H1 (cell line): ENCODE measurements around the gene PRRC2A. TPM values are rescaled to one million over a fixed set of nuclear protein-coding genes. Genes with fewer than 3 reads are reported as not detected.

ENCODE experiments used
- CTCF ChIA-PET: fragments of 300-600 bp; sonication (Branson Sonifier 250); formaldehyde crosslinking; loops from one replicate; lab custom pipeline; 2021; ENCODE audit not compliant: partially characterized antibody; lab: Charles Lee
- POLR2A ChIA-PET: fragments of 300-600 bp; sonication (Branson Sonifier 250); formaldehyde crosslinking; loops from one replicate; lab custom pipeline; 2021; ENCODE audit warnings: inconsistent platforms; ENCODE audit not compliant: partially characterized antibody; lab: Charles Lee
- DNase-seq, 2 experiments: peaks; one replicate each; pipeline versions ENCODE4 v3.0.0 to v3.0.0-alpha.2; 2010 to 2022; ENCODE audit warnings: low spot score in 2 of 2, low read depth in 1 of 2, mixed read lengths in 1 of 2
- FAIRE-seq: peaks from 2 replicates; lab custom pipeline; 2011; peaks lifted over from hg19 to GRCh38; lab: Jason Lieb, UNC
- H2AFZ ChIP-seq: 2 replicates; pipeline ENCODE4 v1.8.1; 2012; ENCODE audit warnings: low read length, inconsistent platforms
- H2AK5ac ChIP-seq: 2 replicates; pipeline ENCODE4 v1.6.1; 2013; ENCODE audit warnings: low read depth, low read length
- H2BK120ac ChIP-seq: replicated peaks from 2 replicates; pipeline ENCODE3; 2013; ENCODE audit warnings: low read depth, low read length, inconsistent platforms
- H2BK12ac ChIP-seq: 2 replicates; pipeline ENCODE4 v1.6.1; 2013; ENCODE audit warnings: low read depth, low read length
- H2BK15ac ChIP-seq: 2 replicates; pipeline ENCODE4 v1.6.1; 2013; ENCODE audit warnings: low read length
- H2BK20ac ChIP-seq: 2 replicates; pipeline ENCODE4 v1.6.1; 2013; ENCODE audit warnings: low read length
- H2BK5ac ChIP-seq: 2 replicates; pipeline ENCODE4 v1.6.1; 2013; ENCODE audit warnings: low read depth, low read length
- H3K14ac ChIP-seq: 2 replicates; pipeline ENCODE4 v1.6.1; 2013; ENCODE audit warnings: inconsistent platforms; ENCODE audit not compliant: insufficient read length
- H3K18ac ChIP-seq: 2 replicates; pipeline ENCODE4 v1.6.1; 2013; ENCODE audit warnings: low read length; ENCODE audit errors: extremely low read depth
- H3K23ac ChIP-seq: 2 replicates; pipeline ENCODE4 v1.6.1; 2013; ENCODE audit warnings: inconsistent platforms; ENCODE audit not compliant: insufficient read length
- H3K23me2 ChIP-seq: 2 replicates; pipeline ENCODE4 v1.6.1; 2013; ENCODE audit warnings: low read depth, low read length
- H3K27ac ChIP-seq: 2 replicates; pipeline ENCODE4 v1.6.1; 2011; ENCODE audit warnings: low read depth, low read length, inconsistent platforms
- H3K27me3 ChIP-seq, 4 experiments: replicated peaks in 1 of 4; 1 replicate in 1 of 4; 2 replicates in 3 of 4; pipeline versions ENCODE4 v1.6.1 to v1.8.1; 2011 to 2013; ENCODE audit warnings: low read length in 3 of 4, mild to moderate bottlenecking in 3 of 4, inconsistent platforms in 2 of 4, mixed read lengths in 2 of 4, moderate library complexity in 1 of 4; ENCODE audit not compliant: control insufficient read depth in 3 of 4, insufficient read depth in 3 of 4; ENCODE audit errors: extremely low read depth in 1 of 4
- H3K36me3 ChIP-seq, 4 experiments: 2 replicates each; pipeline versions ENCODE4 v1.6.1 to v1.8.1; 2011 to 2013; ENCODE audit warnings: mild to moderate bottlenecking in 4 of 4, low read length in 3 of 4, moderate library complexity in 2 of 4, control low read depth in 1 of 4, inconsistent platforms in 1 of 4; ENCODE audit not compliant: insufficient read depth in 4 of 4, control insufficient read depth in 2 of 4
- H3K4ac ChIP-seq: replicated peaks from 2 replicates; pipeline ENCODE3; 2013; ENCODE audit warnings: low read length, low read depth, mixed read lengths, inconsistent platforms; ENCODE audit not compliant: insufficient read length
- H3K4me1 ChIP-seq, 4 experiments: replicated peaks in 1 of 4; 1 replicate in 1 of 4; 2 replicates in 3 of 4; pipeline versions ENCODE4 v1.6.1 to v1.8.1; 2011 to 2013; ENCODE audit warnings: low read length in 3 of 4, inconsistent platforms in 2 of 4, mixed read lengths in 1 of 4; ENCODE audit not compliant: insufficient read depth in 4 of 4, control insufficient read depth in 3 of 4
- H3K4me2 ChIP-seq, 2 experiments: 2 replicates each; pipeline versions ENCODE4 v1.6.1 to v1.8.1; 2011 to 2013; ENCODE audit warnings: low read depth in 2 of 2, low read length in 2 of 2, control low read depth in 1 of 2, inconsistent platforms in 1 of 2, mild to moderate bottlenecking in 1 of 2; ENCODE audit not compliant: insufficient read depth in 1 of 2
- H3K4me3 ChIP-seq, 4 experiments: fragments of 200-600, 300-600 bp in 1 of 4; sonication (generic), shearing (Covaris generic), sonication (Bioruptor Twin) in 1 of 4; 2 replicates each; pipeline versions ENCODE4 v1.5.1 to v1.8.1; 2011 to 2016; ENCODE audit warnings: low read length in 4 of 4, low read depth in 3 of 4, control low read depth in 2 of 4, inconsistent platforms in 2 of 4, mild to moderate bottlenecking in 2 of 4, mixed read lengths in 1 of 4, moderate library complexity in 1 of 4; ENCODE audit not compliant: insufficient read depth in 2 of 4; ENCODE audit errors: extremely low read depth in 1 of 4
- H3K56ac ChIP-seq: replicated peaks from 2 replicates; pipeline ENCODE3; 2013; ENCODE audit warnings: low read depth, mild to moderate bottlenecking, mixed read lengths, low read length, inconsistent platforms; ENCODE audit not compliant: insufficient read length
- H3K79me1 ChIP-seq: 2 replicates; pipeline ENCODE4 v1.6.1; 2013; ENCODE audit warnings: low read depth, low read length, control low read depth
- H3K79me2 ChIP-seq, 2 experiments: 2 replicates each; pipeline versions ENCODE4 v1.6.1 to v1.8.1; 2012 to 2013; ENCODE audit warnings: low read length in 2 of 2, mild to moderate bottlenecking in 2 of 2, inconsistent platforms in 1 of 2; ENCODE audit not compliant: insufficient read depth in 2 of 2, control insufficient read depth in 1 of 2
- H3K9ac ChIP-seq, 4 experiments: replicated peaks in 1 of 4; 1 replicate in 1 of 4; 2 replicates in 3 of 4; pipeline versions ENCODE4 v1.6.1 to v1.8.1; 2011 to 2013; ENCODE audit warnings: low read depth in 3 of 4, low read length in 3 of 4, control low read depth in 2 of 4, mild to moderate bottlenecking in 2 of 4, moderate library complexity in 2 of 4, inconsistent platforms in 1 of 4; ENCODE audit errors: extremely low read depth in 1 of 4
- H3K9me3 ChIP-seq, 2 experiments: 2 replicates each; pipeline versions ENCODE4 v1.6.1 to v1.8.1; 2012 to 2013; ENCODE audit warnings: mild to moderate bottlenecking in 2 of 2, moderate library complexity in 2 of 2, control low read depth in 1 of 2, inconsistent platforms in 1 of 2, low read depth in 1 of 2, low read length in 1 of 2, mixed read lengths in 1 of 2; ENCODE audit not compliant: insufficient read depth in 2 of 2
- H4K20me1 ChIP-seq, 2 experiments: replicated peaks in 1 of 2; 2 replicates each; pipeline versions ENCODE3 to v1.8.1; 2011 to 2013; ENCODE audit warnings: inconsistent platforms in 2 of 2, low read length in 2 of 2, mild to moderate bottlenecking in 1 of 2; ENCODE audit not compliant: insufficient read depth in 2 of 2, control insufficient read depth in 1 of 2
- H4K5ac ChIP-seq: 2 replicates; pipeline ENCODE4 v1.6.1; 2013; ENCODE audit warnings: low read length, low read depth, mixed read lengths, inconsistent platforms; ENCODE audit not compliant: insufficient read length
- H4K8ac ChIP-seq: 2 replicates; pipeline ENCODE4 v1.8.0; 2013; ENCODE audit warnings: mild to moderate bottlenecking, moderate library complexity, low read length, inconsistent platforms; ENCODE audit not compliant: insufficient read depth; ENCODE audit errors: extremely low read depth
- H4K91ac ChIP-seq: replicated peaks from 2 replicates; pipeline ENCODE3; 2013; ENCODE audit warnings: low read length, mixed read lengths, inconsistent platforms; ENCODE audit not compliant: insufficient read length
- BACH1 ChIP-seq: IDR thresholded peaks from 2 replicates; pipeline ENCODE4 v1.6.1; 2012; ENCODE audit warnings: low read length, improper control_type of control experiment
- BCL11A ChIP-seq, 2 experiments: IDR thresholded peaks; one replicate each; pipeline ENCODE4 v1.6.1; 2011; ENCODE audit warnings: low read depth in 2 of 2, low read length in 2 of 2, mild to moderate bottlenecking in 2 of 2
- CHD1 ChIP-seq: IDR thresholded peaks from 2 replicates; pipeline ENCODE4 v1.6.1; 2012; ENCODE audit warnings: low read depth, low read length, improper control_type of control experiment
- EP300 ChIP-seq, 2 experiments: IDR thresholded peaks; 1 replicate in 1 of 2; 2 replicates in 1 of 2; pipeline ENCODE4 v1.6.1; 2011 to 2012; ENCODE audit warnings: low read depth in 2 of 2, low read length in 2 of 2, mild to moderate bottlenecking in 2 of 2, borderline replicate concordance in 1 of 2, inconsistent platforms in 1 of 2, moderate library complexity in 1 of 2
- EZH2 ChIP-seq: fragments of 200-600 bp; sonication (generic); IDR thresholded peaks from 2 replicates; pipeline ENCODE4 v1.7.1; 2012; ENCODE audit warnings: low read depth, mild to moderate bottlenecking, moderate library complexity, low read length, inconsistent platforms; ENCODE audit not compliant: severe bottlenecking
- FOSL1 ChIP-seq: IDR thresholded peaks from 2 replicates; pipeline ENCODE4 v1.6.1; 2011; ENCODE audit warnings: mild to moderate bottlenecking, low read depth, low read length, moderate library complexity; ENCODE audit not compliant: insufficient read depth
- JUND ChIP-seq: IDR thresholded peaks from 2 replicates; pipeline ENCODE4 v1.6.1; 2011; ENCODE audit warnings: mild to moderate bottlenecking, improper control_type of control experiment, low read length
- NANOG ChIP-seq: IDR thresholded peaks from 2 replicates; pipeline ENCODE4 v1.6.1; 2011; ENCODE audit warnings: low read length, low read depth, mild to moderate bottlenecking, inconsistent platforms; ENCODE audit not compliant: insufficient read depth, poor library complexity, severe bottlenecking
- RAD21 ChIP-seq, 2 experiments: IDR thresholded peaks in 1 of 2; conservative IDR thresholded peaks in 1 of 2; 2 replicates each; pipeline ENCODE4 v1.6.1; 2011; ENCODE audit warnings: low read depth in 2 of 2, low read length in 2 of 2, improper control_type of control experiment in 1 of 2, inconsistent platforms in 1 of 2, mild to moderate bottlenecking in 1 of 2, moderate library complexity in 1 of 2
- RXRA ChIP-seq: IDR thresholded peaks from 2 replicates; pipeline ENCODE4 v1.6.1; 2011; ENCODE audit warnings: low read depth, mild to moderate bottlenecking, low read length, moderate library complexity; ENCODE audit not compliant: insufficient read depth
- TBP ChIP-seq: IDR thresholded peaks from 2 replicates; pipeline ENCODE4 v1.6.1; 2011; ENCODE audit warnings: low read depth, low read length, improper control_type of control experiment
- ZNF274 ChIP-seq: IDR thresholded peaks from 2 replicates; pipeline ENCODE4 v1.7.0; 2012; ENCODE audit warnings: low read length, borderline replicate concordance; ENCODE audit errors: extremely low read depth
- WGBS, 2 experiments: shearing (Covaris generic) in 1 of 2; methylation state at CpG; one replicate each; pipeline versions ENCODE4 v1.1.6 to v1.1.7; 2013 to 2015; ENCODE audit warnings: low lambda C conversion rate in 2 of 2, mixed read lengths in 2 of 2, inconsistent platforms in 1 of 2, low coverage in 1 of 2, missing lambda C conversion rate in 1 of 2; ENCODE audit not compliant: insufficient replicate concordance in 2 of 2, insufficient coverage in 1 of 2, insufficient read length in 1 of 2; ENCODE audit errors: extremely low coverage in 1 of 2, missing lambda C conversion rate in 1 of 2; 5-methylcytosine and 5-hydroxymethylcytosine counted together
- polyA plus RNA-seq, 7 experiments: library from polyadenylated mRNA; depleted of rRNA in 3 of 7; stranded (reverse) in 5 of 7; unstranded in 2 of 7; fragments of >200 nt in 5 of 7; fragments of 200-250 nt in 2 of 7; gene quantifications; 1 replicate in 5 of 7; 2 replicates in 1 of 7; 4 replicates in 1 of 7; pipeline versions ENCODE4 v1.2.1 to v1.2.3, GENCODE V29; 2011 to 2013; ENCODE audit warnings: missing spikeins in 2 of 7, mixed read lengths in 2 of 7
- total RNA-seq: library from RNA; stranded (reverse); fragmentation: NEBNext Ultra II Directional; extraction: Animal tissue kit (Norgen Biotek cat#: 25700); gene quantifications from 2 replicates; pipeline ENCODE4 v1.2.1, GENCODE V29; 2021
- TF ChIP-seq, protein P1 (sequence below): IDR thresholded peaks from 2 replicates; pipeline ENCODE4 v1.6.1; 2011; ENCODE audit warnings: low read depth, mild to moderate bottlenecking, low read length; ENCODE audit not compliant: insufficient read depth

Gene PRRC2A
- total and polyA plus RNA-seq, 2 of the 8 experiments (the other 6 are each of a cell fraction or from before 2014, with no cell fraction given): 118 to 300 TPM

DNA sequence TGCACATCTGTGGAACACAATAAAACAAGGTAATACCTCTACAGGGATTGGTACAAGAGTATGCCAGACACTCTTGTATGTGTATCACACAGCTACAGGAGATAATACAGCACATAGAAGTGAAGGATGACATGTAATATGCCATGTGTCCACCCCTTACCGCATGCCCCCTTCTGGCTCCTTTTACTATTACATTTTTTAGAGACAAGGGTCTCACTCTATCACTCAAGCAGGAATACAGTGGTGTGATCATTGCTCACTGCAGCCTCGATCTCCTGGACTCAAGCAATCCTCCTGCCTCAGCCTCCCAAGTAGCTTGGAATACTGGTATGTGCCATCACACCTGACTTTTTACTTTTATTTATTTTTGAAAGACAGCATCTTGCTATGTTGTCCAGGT is 23.5 kb upstream of the PRRC2A start:
- no peaks in the 10 kb centered on the region for H3K9me3 ChIP-seq
- no peaks in the 10 kb centered on the region for H3K4me1 ChIP-seq
- no peak overlapping the region for H3K23ac ChIP-seq
- H4K8ac ChIP-seq: no peak overlapping the region
- no peak overlapping the region for H2BK120ac ChIP-seq
- H2BK20ac ChIP-seq: no peak overlapping the region
- H2BK12ac ChIP-seq: no peak overlapping the region
- no peak overlapping the region for H3K9ac ChIP-seq
- DNase-seq (no peak), FAIRE-seq (no peak)
- no peak overlapping the region for H3K18ac ChIP-seq
- no peaks in the 10 kb centered on the region for H3K27me3 ChIP-seq
- no peaks in the 10 kb centered on the region for H3K36me3 ChIP-seq
- no peaks in the 10 kb centered on the region for H3K79me1 ChIP-seq
- H3K56ac ChIP-seq: no peak overlapping the region
- H3K4ac ChIP-seq: no peak overlapping the region
- POLR2A ChIA-PET: interaction anchor here (0.9 to 7.3 kb wide), 7 partner anchors 10 to 240 kb away, joined by 3 to 99 read pairs (median 3); partner anchors contain the start of genes ATP6V1G2, DDX39B and NFKBIL1
- no peaks in the 10 kb centered on the region for H3K23me2 ChIP-seq
- no peaks in the 10 kb centered on the region for H4K20me1 ChIP-seq
- no peak overlapping the region for H2BK5ac ChIP-seq
- H2AFZ ChIP-seq: no peak overlapping the region
- H3K14ac ChIP-seq: no peak overlapping the region
- CTCF ChIA-PET: interaction anchor here (0.6 to 22.0 kb wide), 23 partner anchors 12 to 1047 kb away, joined by 3 to 640 read pairs (median 4); partner anchors contain the start of genes AIF1, ATP6V1G2, DDX39B and LST1
- no peak overlapping the region for H2BK15ac ChIP-seq
- H4K5ac ChIP-seq: no peak overlapping the region
- no peak overlapping the region for H3K27ac ChIP-seq
- H3K4me2 ChIP-seq: no peak overlapping the region
- H3K79me2 ChIP-seq: no peaks in the 10 kb centered on the region
- no peak overlapping the region for H3K4me3 ChIP-seq
- H2AK5ac ChIP-seq: no peak overlapping the region
- H4K91ac ChIP-seq: no peak overlapping the region
- WGBS, 2 experiments: 64% methylated on average over 2 of the region's 2 CpGs; no CpG with 5 or more reads in 1 of the 2 experiments
- TF ChIP-seq RXRA: no peak
- no peak for TF ChIP-seq FOSL1
- TF ChIP-seq EZH2: no peak
- TF ChIP-seq BCL11A (IDR thresholded peaks at IDR 0.05; ENCODE audit: low read depth in 2 of 2, low read length in 2 of 2): no peak
- TF ChIP-seq NANOG: no peak
- TF ChIP-seq EP300 (IDR thresholded peaks at IDR 0.05; ENCODE audit: borderline replicate concordance in 1 of 2, low read depth in 2 of 2, low read length in 2 of 2): no peak
- TF ChIP-seq TBP: no peak
- no peak for TF ChIP-seq CHD1
- no peak for TF ChIP-seq JUND
- no peak for TF ChIP-seq ZNF274
- peak; percentile 26 to 40; a peak in 3 of 4 replicates for TF ChIP-seq RAD21 (IDR thresholded peaks at IDR 0.05 in 1 of 2, conservative IDR thresholded peaks at IDR 0.05 in 1 of 2; ENCODE audit: low read depth in 2 of 2, low read length in 2 of 2)
- TF ChIP-seq, protein P1, sequence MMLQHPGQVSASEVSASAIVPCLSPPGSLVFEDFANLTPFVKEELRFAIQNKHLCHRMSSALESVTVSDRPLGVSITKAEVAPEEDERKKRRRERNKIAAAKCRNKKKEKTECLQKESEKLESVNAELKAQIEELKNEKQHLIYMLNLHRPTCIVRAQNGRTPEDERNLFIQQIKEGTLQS: no peak
- TF ChIP-seq BACH1: no peak
